HG03025 (cell line): Measurements from ENCODE around the gene UGT2B15.
"Not testable (repeated sequence)": the region's sequence is repeated elsewhere in the genome, so short reads cannot be mapped to it uniquely, and the experiment has no call there.

Experiments used
- ATAC-seq: cut with Tn5 transposase; IDR thresholded peaks from one replicate; pipeline ENCODE4 v1.9.1; 2021; ENCODE audit warnings: mild to moderate bottlenecking, moderate library complexity; ENCODE audit not compliant: unreplicated experiment, low FRiP score

The UGT2B15 gene

DNA sequence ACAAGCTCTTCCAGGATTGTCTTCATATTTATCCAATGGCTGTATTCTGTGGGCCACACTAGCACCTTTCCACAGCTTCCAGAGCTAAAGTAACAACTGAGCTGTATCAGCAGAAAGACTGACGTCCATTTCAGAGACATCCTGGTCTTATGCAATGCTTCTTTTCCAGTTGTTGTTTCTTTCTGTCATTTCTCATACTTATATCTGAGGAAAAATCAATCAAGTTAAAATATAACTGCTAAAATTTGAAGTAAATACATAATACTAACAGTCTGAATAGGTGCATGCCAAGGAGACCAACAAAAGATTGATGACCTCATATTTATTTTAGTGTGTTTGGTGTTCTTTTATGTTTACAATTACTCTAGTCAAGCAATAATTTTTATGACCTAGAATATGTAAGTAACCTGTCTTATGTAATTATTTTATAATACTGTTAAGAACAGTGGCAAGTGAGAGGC lies at the start of gene UGT2B15:
Gene UGT2B15, minus strand, starts transcription at position 174 of the 461 bp plus-strand sequence. Its CDS starts 34 bp downstream, at position 140.
- not testable (repeated sequence) for ATAC-seq

DNA sequence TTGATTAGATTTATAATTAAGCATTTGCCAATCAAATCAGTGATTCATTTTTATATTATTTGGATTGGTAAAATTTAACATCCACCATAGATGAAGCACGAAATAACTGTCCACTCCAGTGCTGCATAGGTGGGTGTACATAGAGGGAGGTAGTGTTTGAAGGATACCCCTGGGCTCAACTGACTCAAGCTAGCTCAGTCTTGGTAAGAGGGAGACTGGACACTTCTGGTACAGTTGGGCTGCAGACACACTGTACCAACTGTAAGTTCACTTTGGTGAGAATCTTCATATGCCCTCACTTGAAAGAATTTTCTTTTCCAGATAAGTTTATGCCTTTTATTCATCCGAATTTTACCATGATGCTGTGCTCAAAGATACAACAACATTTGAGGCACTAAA lies 48.6 kb upstream of the UGT2B15 start:
- no peak for ATAC-seq

DNA sequence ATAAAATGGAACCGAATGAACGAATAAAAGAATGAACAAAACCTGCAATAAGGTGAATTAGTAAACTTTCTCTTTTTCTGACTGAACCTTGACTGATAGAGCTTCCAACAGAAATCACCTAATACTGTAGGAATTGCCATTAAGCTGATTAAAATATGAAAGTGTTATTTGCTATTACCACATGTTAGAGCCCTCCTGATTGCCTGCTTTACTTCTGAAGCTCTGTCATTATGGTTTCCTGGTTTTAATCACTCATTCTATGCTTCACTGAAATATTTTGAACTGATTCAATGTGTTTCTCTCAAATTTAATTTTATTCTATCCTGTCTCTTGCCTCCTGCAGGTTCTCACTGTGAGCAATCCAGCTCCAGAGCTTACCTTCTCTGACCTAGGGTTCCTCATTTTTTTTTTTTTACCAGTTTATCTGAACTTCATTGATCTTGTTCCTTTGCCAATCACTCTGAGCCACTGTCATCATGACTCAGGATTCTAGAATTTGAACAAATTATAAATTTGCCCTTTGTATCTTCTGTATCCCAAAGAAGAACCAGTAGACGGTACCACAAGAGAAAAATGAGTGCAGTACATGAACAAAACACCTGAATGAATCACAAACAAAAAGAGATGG lies 48.1 kb upstream of the UGT2B15 start:
- ATAC-seq: no peak

DNA sequence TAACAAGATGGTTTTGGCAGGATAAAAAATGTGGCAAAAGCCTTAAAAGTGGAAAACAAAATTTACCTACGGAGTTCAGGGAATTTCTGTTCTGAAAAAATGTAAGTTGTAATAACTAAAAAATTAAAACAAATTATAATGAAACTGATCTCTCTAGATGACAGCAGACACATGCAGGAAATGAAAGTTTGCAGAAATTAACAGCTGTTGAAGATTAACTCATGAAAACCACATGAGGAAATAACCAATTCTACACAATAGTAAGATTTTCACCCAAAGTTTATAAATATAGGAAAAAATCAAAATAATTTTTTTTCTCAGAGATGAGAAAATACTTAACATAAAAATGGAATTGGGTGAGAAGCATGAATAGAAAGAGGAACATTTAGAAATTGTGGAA lies 47.5 kb upstream of the UGT2B15 start:
- no peak for ATAC-seq

DNA sequence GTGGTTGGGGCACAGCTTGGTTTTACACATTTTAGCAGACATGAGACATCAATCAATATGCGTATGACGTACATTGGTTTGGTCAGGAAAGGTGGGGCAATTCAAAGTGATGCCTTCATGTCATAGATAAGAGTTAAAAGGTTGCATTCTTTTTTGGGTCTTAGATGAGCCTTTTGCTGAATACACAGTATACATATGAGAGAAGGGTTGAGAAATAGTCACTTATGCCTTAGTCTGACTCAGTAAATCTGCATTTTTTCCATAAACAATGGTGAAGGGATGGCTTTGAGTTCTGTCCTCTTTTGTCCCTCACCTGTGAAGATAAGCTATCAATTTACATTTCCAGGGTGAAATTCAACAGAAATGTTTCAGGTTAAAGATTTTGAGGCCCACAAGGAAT lies 43.9 kb upstream of the UGT2B15 start:
- ATAC-seq: no peak

DNA sequence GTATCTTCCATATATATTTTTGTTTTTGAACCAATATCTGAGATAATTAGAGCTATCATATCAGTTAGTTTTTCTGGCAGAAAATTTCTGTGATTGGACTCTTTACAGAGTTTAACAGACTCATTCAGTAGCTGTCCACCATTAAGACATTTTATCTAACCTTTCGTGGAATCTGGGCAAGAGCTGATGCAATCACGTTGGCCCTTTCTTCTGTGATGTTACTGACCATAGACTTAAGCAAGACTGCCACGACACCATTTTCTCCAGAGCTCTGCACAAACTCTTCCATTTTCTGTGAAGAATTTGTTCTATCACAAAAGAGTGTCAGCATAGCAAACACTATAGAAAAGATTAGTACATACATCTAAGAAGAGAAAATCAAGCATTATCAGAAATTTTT lies 41.8 kb upstream of the UGT2B15 start:
- ATAC-seq: no peak

DNA sequence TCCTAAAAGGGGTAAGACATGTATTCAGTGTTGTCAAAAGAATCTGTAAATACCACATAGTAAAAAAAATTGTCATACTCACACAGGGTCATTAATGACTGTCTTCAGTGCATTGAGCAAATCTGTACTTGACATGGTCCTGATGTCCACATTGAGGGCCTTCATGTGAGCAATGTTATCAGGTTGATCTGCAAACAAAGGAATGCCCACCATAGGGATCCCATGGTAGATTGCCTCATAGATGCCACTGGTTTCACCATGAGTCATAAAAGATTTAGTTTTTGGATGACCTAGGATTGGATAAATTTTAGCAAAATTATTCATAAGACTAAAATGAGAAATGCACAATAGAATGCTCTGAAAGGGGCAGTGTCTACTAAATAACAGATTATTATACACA lies 38.1 kb upstream of the UGT2B15 start:
- no peak for ATAC-seq

DNA sequence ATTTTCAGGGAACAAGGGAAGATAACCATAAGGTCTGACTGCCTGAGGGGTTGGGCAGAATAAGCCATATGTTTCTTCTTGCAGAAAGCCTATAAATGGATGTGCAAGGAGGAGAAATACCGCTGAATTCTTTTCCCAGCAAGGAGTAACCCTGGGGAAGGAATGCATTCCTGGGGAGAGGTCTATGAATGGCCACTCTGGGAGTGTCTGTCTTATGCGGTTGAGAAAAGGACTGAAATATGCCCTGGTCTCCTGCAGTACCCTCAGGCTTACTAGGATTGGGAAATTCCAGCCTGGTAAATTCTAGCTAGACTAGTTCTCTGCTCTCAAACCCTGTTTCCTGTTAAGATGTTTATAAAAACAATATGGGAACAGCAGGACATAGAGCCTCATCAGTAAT lies 32.7 kb upstream of the UGT2B15 start:
- ATAC-seq: not testable (repeated sequence)

DNA sequence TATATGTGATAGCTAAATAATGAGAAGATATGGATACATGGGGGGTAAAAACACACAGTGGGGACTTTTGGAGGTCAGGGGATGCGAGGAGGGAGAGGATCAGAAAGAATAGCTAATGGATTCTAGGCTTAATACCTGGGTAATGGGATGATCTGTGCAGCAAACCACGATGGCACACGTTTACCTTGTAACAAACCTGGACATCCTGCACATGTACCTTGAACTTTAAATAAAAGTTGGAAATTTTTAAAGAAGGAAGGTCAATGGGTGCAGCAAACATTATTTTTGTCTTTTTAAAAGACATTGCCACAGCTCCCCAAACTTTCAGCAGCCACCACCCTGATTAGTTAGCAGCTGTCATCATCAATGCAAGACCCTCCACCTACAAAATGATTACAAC lies 29.7 kb upstream of the UGT2B15 start:
- ATAC-seq: no peak

DNA sequence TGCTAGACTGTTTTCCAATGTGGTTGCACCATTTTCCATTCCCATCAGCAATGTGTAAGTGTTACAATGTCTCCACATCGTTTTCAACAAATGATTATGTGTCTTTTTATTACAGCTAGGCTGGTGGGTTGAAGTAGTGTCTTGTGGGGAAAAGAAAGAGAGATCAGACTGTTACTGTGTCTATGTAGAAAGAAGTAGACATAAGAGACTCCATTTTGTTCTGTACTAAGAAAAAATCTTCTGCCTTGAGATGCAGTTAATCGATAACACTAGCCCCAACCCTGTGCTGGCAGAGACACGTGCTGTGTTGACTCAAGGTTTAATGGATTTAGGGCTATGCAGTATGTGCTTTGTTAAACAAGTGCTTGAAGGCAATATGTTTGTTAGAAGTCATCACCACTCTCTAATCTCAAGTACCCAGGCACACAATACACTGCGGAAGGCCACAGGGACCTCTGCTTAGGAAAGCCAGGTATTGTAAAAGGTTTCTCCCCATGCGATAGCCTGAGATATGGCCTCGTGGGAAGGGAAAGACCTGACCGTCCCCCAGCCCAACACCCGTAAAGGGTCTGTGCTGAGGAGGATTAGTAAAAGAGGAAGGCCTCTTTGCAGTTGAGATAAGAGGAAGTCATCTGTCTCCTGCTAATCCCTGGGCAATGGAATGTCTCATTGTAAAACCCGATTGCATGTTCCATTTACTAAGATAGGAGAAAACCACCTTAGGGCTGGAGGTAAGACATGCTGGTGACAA lies 23.0 kb upstream of the UGT2B15 start:
- ATAC-seq: no peak

DNA sequence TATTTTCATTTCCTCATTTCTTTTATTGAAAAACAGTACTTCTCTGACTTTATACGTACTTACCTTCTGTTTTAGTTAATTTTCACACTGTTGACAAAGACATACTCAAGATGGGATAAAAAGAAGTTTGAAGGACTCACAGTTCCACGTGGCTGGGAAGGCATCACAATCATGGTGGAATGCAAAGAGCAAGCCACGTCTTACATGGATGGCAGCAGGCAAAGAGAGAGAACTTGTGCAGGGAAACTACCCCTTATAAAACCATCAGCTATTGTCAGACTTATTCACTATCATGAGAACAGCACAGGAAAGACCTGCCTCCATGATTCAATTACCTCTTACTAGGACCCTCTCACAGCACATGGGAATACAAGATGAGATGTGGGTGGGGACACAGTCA lies 20.7 kb upstream of the UGT2B15 start:
- no peak for ATAC-seq

DNA sequence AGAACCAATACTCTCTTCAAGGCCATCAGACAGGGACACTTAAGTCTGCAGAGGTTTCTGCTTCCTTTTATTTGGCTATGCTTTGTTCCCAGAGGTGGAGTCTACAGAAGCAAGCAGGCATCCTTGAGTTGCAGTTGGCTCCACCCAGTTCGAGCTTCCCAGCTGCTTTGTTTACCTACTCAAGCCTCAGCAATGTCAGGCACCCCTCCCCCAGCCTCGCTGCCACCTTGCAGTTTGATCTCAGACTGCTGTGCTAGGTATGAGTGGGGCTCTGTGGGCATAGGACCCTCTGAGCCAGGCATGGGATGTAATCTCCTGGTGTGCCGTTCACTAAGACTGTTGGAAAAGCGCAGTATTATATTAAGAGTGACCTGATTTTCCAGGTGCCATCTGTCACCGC lies 12.6 kb upstream of the UGT2B15 start:
- no peak for ATAC-seq

DNA sequence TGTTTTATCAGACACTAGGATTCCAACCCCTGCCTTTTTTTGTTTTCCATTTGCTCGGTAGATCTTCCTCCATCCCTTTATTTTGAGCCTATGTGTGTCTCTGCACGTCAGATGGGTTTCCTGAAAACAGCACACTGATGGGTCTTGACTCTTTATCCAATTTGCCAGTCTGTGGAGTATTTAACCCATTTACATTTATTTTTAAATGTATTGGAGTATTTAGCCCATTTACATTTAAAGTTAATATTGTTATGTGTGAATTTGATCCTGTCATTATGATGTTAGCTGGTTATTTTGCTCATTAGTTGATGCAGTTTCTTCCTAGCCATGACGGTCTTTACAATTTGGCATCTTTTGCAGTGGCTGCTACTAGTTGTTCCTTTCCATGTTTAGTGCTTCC lies 10.8 kb upstream of the UGT2B15 start:
- ATAC-seq: not testable (repeated sequence)

DNA sequence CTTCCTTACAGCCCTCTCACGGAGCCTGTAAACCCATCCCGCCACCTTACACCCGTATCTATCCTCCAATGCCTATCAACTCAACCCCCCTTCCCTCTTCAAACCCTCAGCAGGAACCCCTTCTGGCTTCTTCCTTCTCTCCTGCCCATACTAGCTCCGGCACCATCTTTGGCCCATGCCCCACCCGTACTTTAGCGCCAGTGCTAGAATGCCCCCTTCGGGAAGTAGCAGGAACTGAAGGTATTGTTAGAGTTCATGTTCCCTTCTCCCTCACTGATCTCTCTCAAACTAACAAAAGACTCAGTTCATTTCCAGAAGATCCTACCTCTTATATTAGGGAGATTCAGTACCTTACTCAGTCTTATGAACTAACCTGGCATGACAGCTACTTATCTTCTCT lies 2.7 kb upstream of the UGT2B15 start:
- no peak for ATAC-seq

DNA sequence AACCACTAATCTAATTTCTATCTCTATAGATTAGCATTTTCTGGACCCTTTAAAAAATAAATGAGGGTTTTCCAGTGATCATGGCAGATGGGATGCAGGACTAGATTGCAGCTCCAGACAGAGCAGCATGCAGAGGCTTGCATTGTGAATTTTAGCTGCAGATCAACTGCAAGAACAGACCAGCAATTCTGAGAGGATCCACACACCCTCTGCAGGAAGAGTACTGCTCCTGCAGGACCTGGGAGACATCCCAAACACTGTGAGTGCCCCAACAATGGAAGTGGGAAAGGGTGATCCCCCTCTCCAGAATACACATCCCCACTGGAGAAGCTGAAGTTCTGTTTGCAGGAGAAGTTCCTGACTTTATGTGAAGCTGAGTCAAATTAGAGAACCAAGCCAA lies 765 bp upstream of the UGT2B15 start:
- ATAC-seq: not testable (repeated sequence)

DNA sequence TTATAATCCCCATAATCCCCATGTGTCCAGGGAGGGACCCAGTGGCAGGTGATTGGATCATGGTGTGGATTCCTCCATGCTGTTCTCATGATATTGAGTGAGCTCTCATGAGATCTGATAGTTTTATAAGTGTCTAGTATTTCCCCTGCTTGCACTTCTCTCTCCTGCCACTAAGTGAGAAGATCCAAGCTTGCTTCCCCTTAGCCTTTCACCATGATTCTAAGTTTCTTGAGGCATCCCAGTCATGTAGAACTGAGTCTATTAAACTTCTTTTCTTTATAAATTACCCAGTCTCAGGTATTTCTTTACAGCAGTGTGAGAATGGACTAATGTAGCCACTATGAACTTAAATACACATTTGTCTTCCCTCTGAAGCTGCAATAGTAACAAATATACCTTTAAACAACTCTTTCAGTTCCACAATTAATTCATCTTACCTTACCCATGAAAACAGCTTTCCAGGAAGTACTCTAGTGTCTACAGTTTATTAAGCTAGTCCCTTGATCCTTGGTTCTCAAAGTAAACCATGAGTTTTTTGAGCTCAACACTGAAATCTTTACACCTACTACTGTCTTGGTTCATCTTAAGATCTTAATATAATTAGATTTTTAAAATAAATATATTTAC lies 1.8 kb downstream of the UGT2B15 start:
- ATAC-seq: not testable (repeated sequence)

DNA sequence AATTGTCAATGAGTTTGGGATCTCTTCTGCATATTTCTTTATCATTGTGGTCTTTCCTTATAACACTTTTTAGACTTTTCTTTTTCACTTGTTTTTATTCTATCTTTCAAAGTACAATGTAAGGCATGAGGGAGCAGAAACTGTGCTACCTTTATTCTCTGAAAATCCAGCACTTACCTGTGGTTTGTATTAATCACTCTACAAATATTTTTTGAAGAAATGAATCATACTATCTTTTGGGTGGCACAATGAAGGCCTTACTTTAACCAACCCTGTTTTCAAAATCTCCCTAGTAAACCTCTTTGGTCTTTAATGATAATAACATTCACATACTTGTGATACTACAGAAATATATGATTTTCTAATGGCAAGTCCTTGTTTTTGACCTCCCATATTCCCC lies 2.9 kb downstream of the UGT2B15 start:
- not testable (repeated sequence) for ATAC-seq

DNA sequence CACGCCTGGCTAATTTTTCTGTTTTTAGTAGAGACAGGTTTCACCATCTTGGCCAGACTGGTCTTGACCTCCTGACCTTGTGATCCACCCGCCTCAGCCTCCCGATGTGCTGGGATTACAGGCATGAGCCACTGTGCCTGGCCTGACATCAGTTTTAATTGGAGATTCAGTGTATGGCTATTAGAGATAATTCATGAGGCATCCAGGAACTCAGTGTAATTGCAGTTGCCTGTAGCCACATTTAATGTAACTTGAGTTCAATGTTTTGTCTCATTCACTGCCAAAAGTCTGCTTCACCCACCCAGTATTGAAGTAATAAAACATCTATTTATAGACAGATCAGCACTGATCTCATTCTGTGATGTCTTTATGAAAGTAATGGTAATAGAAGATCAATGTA lies 5.7 kb downstream of the UGT2B15 start:
- ATAC-seq: not testable (repeated sequence)

DNA sequence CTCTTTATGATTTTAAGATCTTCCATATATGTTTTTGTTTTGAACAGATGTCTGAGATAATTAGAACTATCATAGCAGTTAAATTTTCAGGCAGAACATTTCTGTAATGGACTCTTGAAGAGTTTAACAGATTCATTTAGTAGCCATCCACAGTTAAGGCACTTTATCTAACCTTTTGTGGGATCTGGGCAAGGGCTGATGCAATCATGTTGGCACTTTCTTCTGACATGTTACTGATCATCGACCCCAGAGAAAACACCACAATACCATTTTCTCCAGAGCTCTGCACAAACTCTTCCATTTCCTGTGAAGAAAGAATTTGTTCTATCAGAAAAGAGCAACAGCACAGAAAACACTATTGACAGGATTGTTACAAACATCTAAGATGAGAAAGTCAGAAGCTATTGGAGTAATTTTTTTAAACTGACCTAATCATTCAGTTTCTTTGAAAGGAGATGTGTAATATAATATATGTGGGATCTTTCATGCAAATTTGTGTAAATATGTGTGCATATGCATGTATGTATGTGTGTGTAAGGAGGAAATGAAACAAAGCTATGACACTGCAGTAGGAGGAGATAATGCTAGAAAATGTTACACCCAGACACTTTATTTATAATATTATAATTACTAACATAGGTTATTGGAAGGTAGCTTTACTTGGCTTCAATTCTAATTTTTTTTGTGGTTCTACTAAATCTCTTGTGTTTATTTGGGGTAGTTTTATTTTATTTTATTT lies 7.4 kb downstream of the UGT2B15 start:
- peak; percentile 57 for ATAC-seq

DNA sequence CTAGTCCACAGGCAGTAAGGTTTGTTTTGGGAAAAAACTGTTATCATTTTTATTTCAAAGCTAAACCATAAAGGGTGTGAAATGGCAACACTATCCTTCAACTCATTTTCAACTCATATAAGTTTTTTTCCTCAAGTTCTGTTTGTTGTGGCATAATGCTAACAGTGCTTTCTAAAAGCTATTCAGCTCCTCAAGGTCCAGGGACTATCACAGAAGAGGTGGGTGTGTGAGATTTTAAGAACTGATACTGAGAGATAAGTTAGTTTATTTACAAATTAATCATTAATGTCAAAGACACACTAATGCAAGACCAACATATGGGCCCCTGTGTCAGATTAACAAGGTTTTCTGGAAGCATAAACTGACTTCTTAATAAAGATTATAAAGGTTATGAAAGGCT lies 11.8 kb downstream of the UGT2B15 start:
- ATAC-seq: no peak

DNA sequence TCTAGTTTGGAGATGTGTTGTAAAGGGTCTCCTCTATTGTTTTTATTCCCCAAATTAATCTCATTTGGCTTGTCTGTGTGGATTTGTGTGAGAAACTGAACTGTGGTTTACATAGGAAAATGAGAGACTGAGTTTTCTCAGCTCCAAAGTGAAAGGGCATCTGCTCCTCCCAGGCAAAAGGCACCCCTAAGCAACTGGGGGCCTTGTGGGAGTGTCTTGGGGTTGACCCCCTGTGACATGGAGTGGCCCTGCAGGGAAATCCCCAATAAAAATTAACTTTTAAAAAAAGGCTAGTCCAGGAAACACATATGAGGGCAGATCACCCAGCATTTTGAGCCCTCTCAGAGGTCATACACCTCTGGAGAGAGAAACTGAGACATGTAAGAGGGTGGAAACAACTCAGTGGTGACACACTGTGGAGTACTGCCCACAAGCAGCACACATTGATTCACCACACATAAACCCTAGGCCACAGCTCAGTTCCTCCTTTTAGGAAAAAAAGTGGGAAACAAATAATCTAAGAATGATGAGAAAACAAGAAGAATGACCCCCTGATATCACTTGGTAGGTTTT lies 13.3 kb downstream of the UGT2B15 start:
- peak; percentile 77 for ATAC-seq
